Measurements from ENCODE around the gene MAST2.
"Not testable (repeated sequence)": the region's sequence is repeated elsewhere in the genome, so short reads cannot be mapped to it uniquely, and the experiment has no call there.

The MAST2 gene

GRCh38 chr1:45952072-45952471 is 148.7 kb downstream of the MAST2 start:
- no peak for DNase-seq

DNA sequence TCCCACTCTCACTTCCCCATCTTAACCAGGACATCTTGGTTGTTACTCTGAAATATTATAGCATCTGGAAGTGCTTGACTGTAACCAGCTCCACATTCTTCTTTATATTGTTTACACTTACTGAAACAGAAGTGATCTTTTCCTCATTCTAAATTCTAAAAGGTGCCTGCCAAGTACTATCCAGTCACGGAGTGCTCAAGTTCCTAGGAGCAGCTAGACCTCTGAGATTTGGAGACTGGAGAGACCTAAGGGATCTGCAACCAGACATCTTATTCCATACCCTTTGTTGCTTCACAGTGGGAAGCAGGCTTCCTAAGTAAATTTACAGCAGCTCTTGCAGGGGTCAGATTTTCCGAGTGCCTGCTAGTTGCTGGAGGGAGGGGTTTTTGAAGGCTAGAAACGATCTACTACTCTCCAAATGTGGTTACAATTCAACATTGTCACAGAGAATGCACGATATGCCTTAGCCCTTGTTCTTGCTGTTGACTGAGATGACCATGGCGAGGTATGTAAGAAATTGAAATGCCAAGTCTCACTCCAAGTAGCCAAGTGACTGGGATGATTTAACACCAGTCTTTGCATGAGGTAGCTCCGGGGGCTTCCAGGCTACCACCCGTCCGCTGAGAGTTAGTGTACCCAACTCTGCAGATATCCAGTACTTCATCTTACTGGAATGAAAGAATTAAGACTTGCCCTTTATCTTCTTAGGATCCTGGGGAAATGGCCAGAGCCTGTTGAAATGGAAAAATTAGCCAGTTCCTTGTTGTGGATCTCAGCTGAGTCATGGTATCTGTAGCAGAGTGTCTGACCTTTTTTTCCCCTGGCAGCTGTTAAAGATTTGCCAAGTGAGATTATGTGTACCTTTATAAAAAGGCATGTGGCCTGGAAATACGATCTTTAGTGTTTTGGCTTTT is 150.8 kb downstream of the MAST2 start:
- DNase-seq: no peak

GRCh38 chr1:45957684-45958083 is 154.3 kb downstream of the MAST2 start:
- DNase-seq: no peak

DNA sequence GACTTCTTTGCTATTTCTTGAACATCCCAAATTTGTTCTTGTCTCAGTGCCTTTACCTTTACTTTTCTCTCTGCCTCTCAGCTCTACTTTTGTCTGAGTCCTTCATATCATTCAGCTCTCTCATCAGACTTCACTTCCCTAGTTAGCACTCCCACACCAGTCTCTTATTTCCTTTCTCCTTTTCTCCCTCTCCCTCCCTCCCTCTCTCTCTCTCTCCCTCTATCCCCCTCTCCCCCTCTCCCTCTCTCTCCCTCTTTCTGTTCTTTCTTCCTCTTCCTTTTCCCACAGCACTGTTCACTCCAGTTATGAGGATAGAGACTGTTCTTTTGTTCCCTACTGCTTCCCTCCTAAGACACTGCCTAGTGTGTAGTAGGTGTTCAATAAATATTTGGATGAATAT is 154.9 kb downstream of the MAST2 start:
- DNase-seq: no peak

DNA sequence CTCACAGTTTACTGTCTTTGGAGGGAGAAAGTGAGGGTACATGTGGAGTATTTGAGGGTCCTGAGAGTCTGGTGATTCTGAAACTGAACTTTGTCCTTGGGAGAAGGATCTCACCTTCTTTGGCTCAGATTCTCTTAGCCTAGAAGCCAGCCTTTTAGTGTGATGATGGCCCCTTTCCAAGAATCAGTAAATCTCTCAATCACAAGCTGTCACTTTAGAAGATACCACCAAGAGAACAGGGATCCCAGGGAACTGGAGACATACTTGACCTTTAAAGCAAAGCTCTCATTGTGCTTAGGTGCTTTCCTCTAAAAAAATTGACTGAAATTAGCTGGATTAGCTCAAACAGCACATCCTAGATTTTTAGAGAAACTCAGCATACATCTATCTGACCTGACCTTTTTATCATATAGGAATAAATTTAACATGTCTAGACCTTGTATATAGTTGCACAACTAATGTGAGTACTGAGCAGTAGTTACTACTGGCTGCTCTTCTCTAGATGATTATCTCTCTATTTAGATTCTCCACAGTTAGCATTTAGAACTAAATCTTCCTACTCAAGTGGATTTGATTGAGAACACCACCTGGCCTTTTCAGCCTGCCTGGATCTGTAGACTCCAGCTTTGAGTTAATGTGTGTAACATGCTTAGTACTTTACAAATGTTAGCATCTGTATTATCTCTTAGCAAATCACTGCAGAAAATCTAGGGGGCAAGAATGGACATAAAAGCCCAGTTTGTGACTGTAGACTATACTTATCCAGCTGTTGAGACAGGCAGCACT is 157.7 kb downstream of the MAST2 start:
- no peak for DNase-seq

DNA sequence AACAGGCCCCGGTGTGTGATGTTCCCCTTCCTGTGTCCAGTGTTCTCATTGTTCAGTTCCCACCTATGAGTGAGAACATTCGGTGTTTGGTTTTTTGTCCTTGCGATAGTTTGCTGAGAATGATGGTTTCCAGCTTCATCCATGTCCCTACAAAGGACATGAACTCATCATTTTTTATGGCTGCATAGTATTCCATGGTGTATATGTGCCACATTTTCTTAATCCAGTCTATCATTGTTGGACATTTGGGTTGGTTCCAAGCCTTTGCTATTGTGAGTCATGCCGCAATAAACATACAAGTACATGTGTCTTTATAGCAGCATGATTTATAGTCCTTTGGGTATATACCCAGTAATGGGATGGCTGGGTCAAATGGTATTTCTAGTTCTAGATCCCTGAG is 158.5 kb downstream of the MAST2 start:
- not testable (repeated sequence) for DNase-seq

DNA sequence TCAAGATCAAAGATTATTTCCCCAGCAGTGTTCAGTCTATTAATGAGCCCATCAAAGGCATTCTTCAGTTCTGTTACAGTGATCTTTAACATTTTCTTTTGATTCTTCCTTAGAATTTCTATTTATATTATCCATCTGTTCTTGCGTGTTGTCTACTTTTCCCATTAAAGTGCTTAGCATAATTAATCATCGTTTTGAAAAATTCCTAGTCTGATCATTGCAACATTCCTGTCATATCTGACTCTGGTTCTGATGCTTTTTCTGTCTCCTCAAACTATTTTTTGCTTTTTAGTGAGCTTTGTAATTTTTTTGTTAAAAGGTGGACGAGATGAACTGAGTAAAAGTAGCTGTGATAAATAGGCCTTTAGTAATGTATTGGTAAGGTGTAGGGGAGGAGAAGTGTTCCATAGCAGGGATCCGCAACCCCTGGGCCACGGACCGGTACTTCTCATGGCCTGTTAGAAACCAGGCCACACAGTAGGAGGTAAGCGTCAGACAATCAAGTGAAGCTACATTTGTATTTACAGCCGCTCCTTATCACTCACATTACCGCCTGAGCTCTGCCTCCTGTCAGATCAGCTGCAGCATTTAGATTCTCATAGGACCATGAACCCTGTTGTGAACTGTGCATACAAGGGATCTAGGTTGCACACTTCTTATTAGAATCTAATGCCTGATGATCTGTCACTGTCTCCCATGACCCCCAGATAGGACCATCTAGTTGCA is 165.7 kb downstream of the MAST2 start:
- DNase-seq: no peak

GRCh38 chr1:45969866-45970265 is 166.5 kb downstream of the MAST2 start:
- DNase-seq: no peak

DNA sequence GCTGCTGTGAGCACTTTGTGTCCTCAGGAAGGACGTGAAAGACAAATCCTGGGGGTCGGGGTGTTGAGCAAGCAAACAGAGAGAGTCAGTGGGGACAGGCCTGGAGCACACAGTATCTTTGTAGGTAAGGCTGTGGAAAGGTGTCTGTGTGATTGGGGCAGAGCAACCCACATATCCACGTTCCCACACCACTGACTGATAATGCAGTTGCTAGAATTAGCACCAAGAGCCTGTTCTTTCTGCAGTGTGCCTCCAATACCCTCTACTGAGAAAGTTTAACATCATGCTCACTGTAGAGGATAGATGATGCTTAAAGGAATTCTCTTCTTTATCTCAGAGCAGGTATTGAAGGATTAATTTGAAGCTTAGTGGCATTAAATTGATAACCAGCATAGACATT is 167.9 kb downstream of the MAST2 start:
- DNase-seq: no peak

DNA sequence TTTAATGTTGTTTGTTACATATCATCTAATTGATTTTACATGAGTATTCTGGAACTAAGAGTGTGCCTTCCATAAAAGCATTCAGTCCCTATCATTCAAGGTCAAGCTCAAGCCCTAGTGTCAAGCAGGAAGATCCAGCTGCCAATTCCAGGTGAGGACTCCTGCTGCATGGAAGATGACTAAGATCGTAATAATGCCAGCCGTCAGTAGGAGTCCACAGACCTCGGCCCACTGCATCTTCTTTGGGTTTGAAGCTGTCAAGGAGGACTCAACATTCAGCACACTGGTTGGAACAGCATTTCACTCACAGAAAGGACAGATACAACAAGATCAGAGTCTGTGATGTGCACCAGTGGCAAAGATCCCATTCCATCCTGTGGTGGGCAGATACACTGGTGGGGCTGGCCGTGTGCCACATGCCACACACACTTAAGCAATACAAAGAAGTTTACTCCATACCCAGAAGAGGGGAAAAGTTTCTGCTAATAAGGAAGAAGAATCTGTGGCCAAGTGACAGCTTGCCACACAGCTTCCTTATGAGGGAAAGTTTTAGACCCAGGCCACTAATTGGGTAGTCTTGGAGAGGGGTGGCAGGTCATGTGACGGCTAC is 168.6 kb downstream of the MAST2 start:
- no peak for DNase-seq

DNA sequence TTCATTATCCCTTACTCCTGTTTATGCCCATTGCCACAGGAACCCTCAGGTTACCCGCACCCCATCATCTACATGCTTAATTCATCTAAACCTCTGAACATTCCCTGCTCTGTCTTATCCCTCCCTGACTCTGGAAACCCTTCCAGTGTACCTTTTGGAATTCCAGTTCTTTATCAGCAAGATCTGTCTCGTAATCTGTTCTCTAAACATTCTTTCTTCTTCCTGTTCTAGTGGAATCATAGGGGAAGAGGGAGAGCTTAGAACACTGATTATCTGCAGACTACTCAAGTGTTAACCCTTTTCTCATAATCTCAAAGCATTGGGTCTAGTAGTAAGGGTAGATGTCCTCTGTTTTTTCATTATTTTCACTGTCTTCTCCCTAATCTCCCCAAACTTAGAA is 169.2 kb downstream of the MAST2 start:
- DNase-seq: no peak

GRCh38 chr1:45973121-45973520 is 169.7 kb downstream of the MAST2 start:
- no peak for DNase-seq

DNA sequence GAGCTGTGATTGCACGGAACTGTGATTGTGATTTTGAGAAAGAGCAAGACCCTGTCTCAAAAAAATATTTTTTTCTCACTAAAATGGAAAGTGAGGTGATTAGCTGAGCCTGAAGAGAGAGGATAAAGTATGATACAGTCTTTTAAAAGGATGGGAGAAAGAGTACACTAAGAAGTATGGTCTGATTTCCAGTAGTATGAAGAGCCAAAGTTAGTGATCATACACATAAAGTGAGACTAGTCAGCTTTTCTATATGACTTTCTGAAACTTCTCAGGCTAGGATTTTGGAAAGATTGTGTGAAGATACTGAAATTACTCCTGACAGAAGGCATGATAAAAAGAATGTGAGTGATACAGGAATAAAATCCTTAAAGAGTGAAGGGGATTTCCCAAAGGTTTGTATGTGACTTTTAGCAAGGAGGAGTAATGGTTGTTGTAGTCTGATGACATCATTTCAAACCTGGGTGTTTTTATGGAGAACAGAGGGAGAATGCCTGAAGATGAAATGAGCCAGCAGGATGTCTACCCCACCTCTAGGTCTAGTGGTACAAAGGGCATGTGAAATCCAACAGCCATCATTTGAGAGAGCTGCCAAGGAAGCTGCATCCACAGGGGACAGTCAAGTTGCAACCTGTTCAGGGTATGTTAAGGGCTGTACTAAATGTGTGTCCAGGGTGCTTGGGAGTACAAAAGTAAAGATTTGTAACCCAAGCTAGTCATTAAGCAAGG is 171.3 kb downstream of the MAST2 start:
- DNase-seq: no peak

GRCh38 chr1:45976623-45977022 is 173.2 kb downstream of the MAST2 start:
- no peak for DNase-seq

- no peak for DNase-seq
These were observed 175.8 kb downstream of the MAST2 start for GRCh38 chr1:45979074-45979777.

GRCh38 chr1:45979778-45980176 is 176.4 kb downstream of the MAST2 start:
- DNase-seq: no peak

GRCh38 chr1:45982359-45982758 is 178.9 kb downstream of the MAST2 start:
- DNase-seq: no peak

GRCh38 chr1:45983967-45984366 is 180.6 kb downstream of the MAST2 start:
- no peak for DNase-seq

- no peak for DNase-seq
These were observed 183.8 kb downstream of the MAST2 start for GRCh38 chr1:45987204-45987603.

- DNase-seq: no peak
These were observed 185.8 kb downstream of the MAST2 start for GRCh38 chr1:45989249-45989648.

DNA sequence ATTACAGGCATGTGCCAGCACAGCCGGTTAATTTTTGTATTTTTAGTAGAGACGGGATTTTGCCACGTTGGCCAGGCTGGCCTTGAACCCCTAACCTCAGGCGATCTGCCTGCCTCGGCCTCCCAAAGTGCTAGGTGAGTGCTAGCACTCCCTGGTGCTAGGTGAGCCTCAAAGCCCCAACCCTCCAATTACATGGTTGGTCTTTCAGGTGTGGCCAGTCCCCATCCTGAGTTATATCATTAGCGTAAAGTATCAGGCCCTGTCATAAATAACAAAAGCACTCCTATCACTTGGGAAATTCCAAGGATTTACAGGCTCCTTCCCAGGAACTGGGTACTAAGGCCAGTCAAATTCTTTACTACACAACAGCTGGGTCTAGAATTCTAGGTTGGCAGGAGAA is 191.0 kb downstream of the MAST2 start:
- DNase-seq: no peak

DNA sequence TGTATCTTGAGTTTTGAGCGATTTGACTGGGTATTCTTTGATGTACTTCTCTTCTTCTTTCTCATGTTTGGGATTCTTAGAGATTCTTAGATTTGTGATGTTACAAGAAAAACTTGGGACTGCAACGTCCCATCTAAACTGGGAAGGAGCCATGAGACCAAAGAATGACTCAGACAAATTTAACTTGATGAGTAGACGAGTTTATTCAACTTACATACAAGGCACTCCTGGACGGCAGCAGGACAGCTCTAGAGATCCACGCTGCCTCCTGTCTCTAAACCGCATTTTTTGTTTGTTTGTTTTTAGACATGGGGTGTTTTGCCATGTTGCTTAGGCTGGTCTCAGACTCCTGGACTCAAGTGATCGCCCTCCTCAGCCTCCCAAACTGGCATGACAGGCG is 191.9 kb downstream of the MAST2 start:
- DNase-seq: no peak
